WTC11 (cell line): ENCODE results near the gene PHF12. TPM values are rescaled to one million over a fixed set of nuclear protein-coding genes. Genes with fewer than 3 reads are reported as not detected.

ENCODE experiments used
- ATAC-seq: fragments of 200-7000 bp; cut with Tn5 transposase; 2 replicates; pipeline ENCODE4 v1.10.0; 2021; ENCODE audit warnings: mild to moderate bottlenecking, moderate library complexity
- CTCF ChIA-PET: fragments of 300-600 bp; sonication (Branson Sonifier 250); formaldehyde crosslinking; loops from one replicate; lab custom pipeline; 2021; ENCODE audit warnings: antibody characterized with exemption; lab: Charles Lee
- POLR2A ChIA-PET: fragments of 350-600 bp; sonication (Branson Sonifier 250); formaldehyde crosslinking; loops from one replicate; lab custom pipeline; 2021; ENCODE audit warnings: antibody characterized with exemption; lab: Charles Lee
- DNase-seq: peaks from one replicate; pipeline ENCODE4 v3.0.0; 2021; ENCODE audit warnings: low spot score
- H3K27ac Mint-ChIP-seq: 2 replicates; pipeline ENCODE4 v1.8.0; 2021; ENCODE audit warnings: mixed read lengths
- H3K27me3 Mint-ChIP-seq: 2 replicates; pipeline ENCODE4 v1.8.0; 2021; ENCODE audit warnings: low read depth, mild to moderate bottlenecking, moderate library complexity, mixed read lengths
- H3K36me3 Mint-ChIP-seq: 2 replicates; pipeline ENCODE4 v1.8.0; 2021; ENCODE audit warnings: mixed read lengths
- H3K4me1 Mint-ChIP-seq: 2 replicates; pipeline ENCODE4 v1.8.0; 2022; ENCODE audit warnings: mixed read lengths
- H3K4me3 Mint-ChIP-seq: 2 replicates; pipeline ENCODE4 v1.8.0; 2021; ENCODE audit warnings: mild to moderate bottlenecking, moderate library complexity, mixed read lengths
- H3K9me3 Mint-ChIP-seq: 2 replicates; pipeline ENCODE4 v1.8.0; 2021; ENCODE audit warnings: mixed read lengths
- ATF1 ChIP-seq: sonication (generic); formaldehyde crosslinking; IDR thresholded peaks from 2 replicates; pipeline ENCODE4 v1.8.1; 2023; ENCODE audit warnings: mild to moderate bottlenecking, moderate library complexity, missing genetic modification reagents
- ATF2 ChIP-seq: sonication (generic); formaldehyde crosslinking; IDR thresholded peaks from 2 replicates; pipeline ENCODE4 v1.8.1; 2022; ENCODE audit warnings: low read depth, missing genetic modification reagents, borderline replicate concordance
- ATF3 ChIP-seq: sonication (generic); formaldehyde crosslinking; conservative IDR thresholded peaks from 2 replicates; pipeline ENCODE4 v1.8.1; 2022; ENCODE audit warnings: mild to moderate bottlenecking, missing genetic modification reagents
- E2F1 ChIP-seq: sonication (generic); formaldehyde crosslinking; IDR thresholded peaks from 2 replicates; pipeline ENCODE4 v1.8.0; 2022; ENCODE audit warnings: mild to moderate bottlenecking, missing genetic modification reagents
- E2F4 ChIP-seq: sonication (generic); formaldehyde crosslinking; IDR thresholded peaks from 2 replicates; pipeline ENCODE4 v1.8.1; 2022; ENCODE audit warnings: low read depth, mild to moderate bottlenecking, moderate library complexity, missing genetic modification reagents, borderline replicate concordance
- ELF4 ChIP-seq: sonication (generic); formaldehyde crosslinking; IDR thresholded peaks from 2 replicates; pipeline ENCODE4 v1.8.1; 2022; ENCODE audit warnings: low read depth, mild to moderate bottlenecking, moderate library complexity, missing genetic modification reagents
- JAZF1 ChIP-seq: fragments of 250-450 bp; sonication (Bioruptor Pico); IDR thresholded peaks from 2 replicates; pipeline ENCODE4 v1.9.0; 2021; ENCODE audit warnings: moderate library complexity, mild to moderate bottlenecking, inconsistent platforms
- NFYB ChIP-seq: sonication (generic); formaldehyde crosslinking; conservative IDR thresholded peaks from 2 replicates; pipeline ENCODE4 v1.8.0; 2022; ENCODE audit warnings: low read depth, missing genetic modification reagents
- NR1H2 ChIP-seq: sonication (generic); formaldehyde crosslinking; IDR thresholded peaks from 2 replicates; pipeline ENCODE4 v1.9.0; 2021; ENCODE audit warnings: mild to moderate bottlenecking, moderate library complexity, missing genetic modification reagents
- PRDM15 ChIP-seq: sonication (generic); formaldehyde crosslinking; IDR thresholded peaks from 2 replicates; pipeline ENCODE4 v1.8.0; 2022; ENCODE audit warnings: missing genetic modification reagents
- RELA ChIP-seq: sonication (generic); formaldehyde crosslinking; IDR thresholded peaks from 2 replicates; pipeline ENCODE4 v1.8.1; 2022; ENCODE audit warnings: missing genetic modification reagents, mild to moderate bottlenecking, borderline replicate concordance
- RORB ChIP-seq: fragments of 250-450 bp; sonication (Bioruptor Pico); IDR thresholded peaks from 2 replicates; pipeline ENCODE4 v1.9.0; 2021; ENCODE audit warnings: mild to moderate bottlenecking
- SMAD3 ChIP-seq: sonication (generic); formaldehyde crosslinking; IDR thresholded peaks from 2 replicates; pipeline ENCODE4 v1.8.0; 2022; ENCODE audit warnings: missing genetic modification reagents, mild to moderate bottlenecking, borderline replicate concordance
- SOX15 ChIP-seq: fragments of 250-450 bp; sonication (Bioruptor Pico); IDR thresholded peaks from 2 replicates; pipeline ENCODE4 v1.9.0; 2021; ENCODE audit warnings: mild to moderate bottlenecking
- TCF7 ChIP-seq: sonication (generic); formaldehyde crosslinking; IDR thresholded peaks from 2 replicates; pipeline ENCODE4 v1.8.0; 2022; ENCODE audit warnings: mild to moderate bottlenecking, low read depth, missing genetic modification reagents, moderate library complexity
- ZBTB43 ChIP-seq: sonication (generic); formaldehyde crosslinking; IDR thresholded peaks from 2 replicates; pipeline ENCODE4 v1.8.1; 2023; ENCODE audit warnings: mild to moderate bottlenecking, missing genetic modification reagents
- ZNF138 ChIP-seq: sonication (generic); formaldehyde crosslinking; conservative IDR thresholded peaks from 2 replicates; pipeline ENCODE4 v1.8.1; 2022; ENCODE audit warnings: mild to moderate bottlenecking, moderate library complexity, missing genetic modification reagents
- ZNF219 ChIP-seq: sonication (generic); formaldehyde crosslinking; IDR thresholded peaks from 2 replicates; pipeline ENCODE4 v1.8.0; 2023; ENCODE audit warnings: missing genetic modification reagents, mild to moderate bottlenecking, borderline replicate concordance
- ZNF232 ChIP-seq: sonication (generic); formaldehyde crosslinking; IDR thresholded peaks from 2 replicates; pipeline ENCODE4 v1.8.0; 2022; ENCODE audit warnings: mild to moderate bottlenecking, missing genetic modification reagents
- total RNA-seq: library from RNA; stranded (reverse); gene quantifications from 3 replicates; pipeline ENCODE4 v1.2.3, GENCODE V29; 2021

PHF12 gene
- total RNA-seq, 1 experiment from 2014 or later, result 69.8 TPM

- ATAC-seq, result no peak
- no peaks in the 10 kb centered on the region for H3K27me3 Mint-ChIP-seq
Measured at GRCh38 chr17:28944343-28944742, 7.0 kb downstream of the PHF12 start.

GRCh38 chr17:28942925-28943324 lies 8.4 kb downstream of the PHF12 start:
- TF ChIP-seq ATF2 (CRISPR knock-in tag) (no peak), SOX15 (CRISPR knock-in tag) (no peak), E2F1 (CRISPR knock-in tag) (no peak), ATF3 (no peak), ELF4 (CRISPR knock-in tag) (no peak), ZNF232 (CRISPR knock-in tag) (no peak), SMAD3 (no peak), PRDM15 (CRISPR knock-in tag) (no peak), TCF7 (no peak), RORB (CRISPR knock-in tag) (no peak), JAZF1 (CRISPR knock-in tag) (no peak), ZBTB43 (CRISPR knock-in tag) (no peak), ZNF219 (CRISPR knock-in tag) (no peak)
- DNase-seq (no peak), ATAC-seq (no peak)
- H3K36me3 Mint-ChIP-seq, result peaks cover 34% of the 10 kb centered on the region
- no peaks in the 10 kb centered on the region for H3K27me3 Mint-ChIP-seq
- H3K4me3 Mint-ChIP-seq, result no peak overlapping the region
- no peak overlapping the region for H3K27ac Mint-ChIP-seq
- CTCF ChIA-PET, result interaction anchor here (1.0 to 2.3 kb wide), 4 partner anchors 11 to 216 kb away, joined by 3 to 8 read pairs (median 5); no protein-coding TSS in a partner anchor
- H3K9me3 Mint-ChIP-seq, result no peaks in the 10 kb centered on the region
- POLR2A ChIA-PET, result no interaction called here
- peaks cover 49% of the 10 kb centered on the region for H3K4me1 Mint-ChIP-seq

More at GRCh38 chr17:28944343-28944742, 7.0 kb downstream of the PHF12 start:
- H3K4me3 Mint-ChIP-seq, result no peak overlapping the region
- POLR2A ChIA-PET, result no interaction called here
- TF ChIP-seq NFYB (CRISPR knock-in tag) (no peak), E2F4 (CRISPR knock-in tag) (no peak), ZNF138 (CRISPR knock-in tag) (no peak), SOX15 (CRISPR knock-in tag) (no peak), RELA (CRISPR knock-in tag) (no peak), ZNF219 (CRISPR knock-in tag) (no peak), NR1H2 (CRISPR knock-in tag) (no peak), ATF1 (no peak)
- TF ChIP-seq, all 79 proteins: peak for 0
- no peaks in the 10 kb centered on the region for H3K9me3 Mint-ChIP-seq
- peaks cover 45% of the 10 kb centered on the region for H3K4me1 Mint-ChIP-seq
- H3K36me3 Mint-ChIP-seq, result peaks cover 35% of the 10 kb centered on the region
- CTCF ChIA-PET, result no interaction called here
- DNase-seq, result no peak
- no peak overlapping the region for H3K27ac Mint-ChIP-seq
